HG02610 (cell line): ENCODE results near the gene EPB41L4A.

ENCODE experiments used
- ATAC-seq: cut with Tn5 transposase; IDR thresholded peaks from one replicate; pipeline ENCODE4 v1.9.1; 2021; ENCODE audit warnings: mild to moderate bottlenecking, moderate library complexity; ENCODE audit not compliant: unreplicated experiment

The EPB41L4A gene

DNA sequence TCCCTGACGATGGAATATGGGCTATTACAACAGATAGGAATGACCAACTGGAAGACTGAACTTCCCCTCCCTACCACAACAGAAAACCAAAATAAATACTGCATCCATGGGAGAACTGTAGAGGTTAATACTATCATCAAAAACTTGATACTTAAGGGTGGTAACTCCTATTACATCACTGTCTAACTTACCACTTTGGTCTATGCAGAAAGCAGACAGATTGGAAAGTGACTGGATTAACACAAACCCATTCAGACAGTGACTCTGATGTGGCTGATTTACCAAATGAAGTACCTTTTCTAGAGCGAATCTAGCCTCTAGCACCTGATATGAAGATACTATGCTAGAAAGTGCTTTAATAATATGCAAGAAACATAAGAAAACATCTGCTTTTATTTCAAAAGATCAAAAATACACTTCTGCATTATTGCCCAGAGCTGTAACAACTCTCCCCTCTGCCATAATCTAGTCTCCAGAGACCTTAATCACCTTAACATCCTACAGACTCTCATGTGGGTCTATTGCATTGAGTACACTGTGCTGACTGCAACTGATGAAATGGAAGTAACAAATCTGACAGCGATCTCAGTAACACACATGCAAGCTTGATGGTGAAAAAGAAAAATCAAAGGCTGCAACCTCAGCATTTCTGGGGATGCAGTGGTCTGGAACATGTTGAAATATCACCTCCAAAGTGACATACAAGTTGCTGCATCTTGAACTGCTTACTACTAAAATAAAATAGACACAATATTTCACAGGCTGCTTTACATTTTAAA lies 62.7 kb downstream of the EPB41L4A start:
- no peak for ATAC-seq

DNA sequence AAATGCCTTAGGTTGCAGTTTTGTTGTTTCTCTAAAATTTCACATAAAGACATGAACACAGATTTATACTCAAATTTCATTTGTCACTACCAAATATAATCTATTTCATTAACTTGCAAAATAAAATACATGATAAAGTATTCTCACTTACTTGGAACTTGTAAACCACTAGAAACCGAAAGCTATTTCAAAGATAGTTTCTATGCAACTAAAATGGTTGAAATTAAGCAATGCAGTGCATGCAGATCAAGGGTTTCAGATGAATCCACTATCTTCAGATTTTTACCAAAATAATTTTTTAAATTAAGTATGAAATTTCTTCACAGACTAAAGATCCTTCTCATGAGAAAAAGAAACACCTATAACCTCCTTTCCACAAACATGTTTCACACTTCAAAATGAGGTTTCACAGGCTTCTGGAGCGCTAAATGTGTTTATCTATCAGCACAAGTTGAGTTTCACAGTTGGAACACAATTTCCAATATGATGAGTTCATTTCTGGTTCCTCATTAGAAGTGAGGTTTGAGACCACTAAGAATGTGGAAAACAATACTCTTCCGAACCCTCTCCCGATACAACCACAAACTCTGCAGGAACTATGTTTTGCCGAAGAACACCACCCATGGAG lies 63.9 kb downstream of the EPB41L4A start:
- ATAC-seq, result no peak

DNA sequence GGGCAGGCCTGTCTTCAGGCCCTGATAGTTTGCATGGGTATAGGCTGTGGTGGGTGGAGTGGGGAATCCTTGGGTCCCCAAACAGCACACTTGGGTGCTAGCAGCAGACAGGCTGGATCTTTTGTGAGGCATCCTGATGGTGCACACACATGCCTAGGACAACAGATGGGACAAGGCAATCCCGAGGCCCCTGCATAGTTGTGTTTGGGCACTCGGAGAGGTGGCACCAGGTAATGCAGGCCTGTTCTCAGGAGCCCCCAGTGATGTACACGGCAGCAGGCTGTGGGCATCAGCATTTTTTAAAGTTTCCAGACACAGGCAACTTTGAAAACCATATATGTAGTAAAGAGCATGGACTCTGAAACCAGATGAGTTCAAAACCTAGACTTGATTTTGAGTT lies 65.4 kb downstream of the EPB41L4A start:
- no peak for ATAC-seq

DNA sequence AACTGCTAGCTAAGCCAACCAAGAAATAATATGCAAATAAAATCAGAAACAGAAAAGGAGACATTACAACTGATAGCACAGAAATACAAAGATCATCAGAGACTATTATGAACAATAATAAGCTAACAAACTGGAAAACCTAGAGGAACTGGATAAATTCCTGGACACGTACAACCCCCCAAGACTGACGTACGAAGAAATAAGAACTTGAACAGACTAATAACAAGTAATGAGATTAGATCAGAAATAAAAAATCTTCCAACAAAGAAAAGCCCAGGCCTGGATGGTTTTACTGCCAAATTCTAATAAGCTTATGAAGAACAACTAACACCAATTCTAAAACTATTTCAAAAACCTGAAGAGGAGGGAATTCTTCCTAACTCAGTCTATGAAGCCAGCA lies 67.9 kb downstream of the EPB41L4A start:
- no peak for ATAC-seq

DNA sequence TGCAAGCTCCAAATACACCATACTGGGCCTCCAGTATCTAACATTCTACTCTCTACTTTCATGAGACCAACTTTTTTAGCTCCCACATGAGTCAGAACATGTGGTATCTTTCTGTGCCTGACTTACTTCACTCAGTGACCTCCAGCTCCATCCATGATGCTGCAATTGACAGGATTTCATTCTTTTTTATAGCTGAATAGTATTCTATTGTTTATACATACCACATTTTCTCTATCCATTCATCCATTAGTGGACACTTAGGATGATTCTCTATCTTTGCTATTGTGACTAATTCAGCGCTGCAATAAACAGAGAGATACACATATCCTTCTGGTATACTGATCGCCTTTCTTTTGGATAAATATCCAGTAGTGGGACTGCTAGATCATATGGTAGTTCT lies 68.5 kb downstream of the EPB41L4A start:
- no peak for ATAC-seq

DNA sequence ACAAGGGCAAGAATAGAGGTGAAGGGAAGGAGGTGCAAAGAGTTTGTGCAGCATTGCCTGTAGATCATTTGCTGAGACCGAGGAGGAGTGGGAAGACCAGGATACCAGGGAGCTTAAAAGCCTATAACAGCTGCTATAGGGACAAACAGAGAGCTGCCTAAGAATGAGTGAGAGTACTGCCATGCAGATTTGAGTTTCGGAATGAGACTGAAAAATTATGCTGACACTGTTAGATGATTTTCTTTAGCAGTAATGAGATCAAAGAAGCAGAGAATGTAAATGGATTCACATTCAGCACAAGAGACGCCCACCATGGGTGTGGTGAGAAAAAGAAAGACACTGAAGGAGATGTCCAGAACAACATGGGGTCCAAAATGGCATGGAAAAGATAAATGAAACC lies 69.7 kb downstream of the EPB41L4A start:
- ATAC-seq, result no peak

DNA sequence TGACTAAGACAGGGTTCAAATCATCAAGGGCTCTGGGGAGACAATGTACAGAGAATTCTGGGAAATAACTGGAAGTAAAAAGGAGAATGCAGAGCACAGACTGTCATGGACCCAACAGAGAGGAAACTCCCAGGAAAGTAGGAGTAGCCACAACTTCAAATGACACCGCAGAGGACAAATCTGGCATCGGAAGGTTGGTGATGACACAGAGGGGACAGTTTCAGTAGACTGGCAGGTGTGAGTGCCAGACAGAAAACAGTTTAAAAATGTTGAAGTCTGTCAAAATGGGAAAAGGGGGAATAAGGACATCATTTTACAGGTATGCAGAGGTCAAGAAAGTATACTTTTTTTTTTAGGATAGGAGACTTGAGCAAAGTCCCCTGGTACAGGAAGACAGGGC lies 70.2 kb downstream of the EPB41L4A start:
- no peak for ATAC-seq

DNA sequence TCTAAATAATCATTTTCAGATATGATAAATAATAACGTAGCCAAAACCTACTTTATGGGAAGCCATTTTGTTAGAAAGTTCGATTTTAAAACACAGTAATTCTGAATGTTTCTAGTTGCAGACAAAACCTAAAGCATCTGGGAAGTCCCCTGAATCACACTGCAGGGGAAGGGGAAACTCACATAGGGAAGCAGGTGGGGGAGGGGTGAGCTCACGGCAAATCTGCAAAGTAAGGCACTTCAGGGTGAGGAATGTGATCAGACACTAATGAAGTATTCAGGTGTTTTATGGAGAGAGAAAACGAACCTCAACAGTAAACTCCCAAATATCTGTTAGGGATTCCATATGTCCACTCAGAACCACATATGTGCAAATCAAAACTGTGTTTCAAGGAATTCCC lies 70.7 kb downstream of the EPB41L4A start:
- ATAC-seq, result no peak

DNA sequence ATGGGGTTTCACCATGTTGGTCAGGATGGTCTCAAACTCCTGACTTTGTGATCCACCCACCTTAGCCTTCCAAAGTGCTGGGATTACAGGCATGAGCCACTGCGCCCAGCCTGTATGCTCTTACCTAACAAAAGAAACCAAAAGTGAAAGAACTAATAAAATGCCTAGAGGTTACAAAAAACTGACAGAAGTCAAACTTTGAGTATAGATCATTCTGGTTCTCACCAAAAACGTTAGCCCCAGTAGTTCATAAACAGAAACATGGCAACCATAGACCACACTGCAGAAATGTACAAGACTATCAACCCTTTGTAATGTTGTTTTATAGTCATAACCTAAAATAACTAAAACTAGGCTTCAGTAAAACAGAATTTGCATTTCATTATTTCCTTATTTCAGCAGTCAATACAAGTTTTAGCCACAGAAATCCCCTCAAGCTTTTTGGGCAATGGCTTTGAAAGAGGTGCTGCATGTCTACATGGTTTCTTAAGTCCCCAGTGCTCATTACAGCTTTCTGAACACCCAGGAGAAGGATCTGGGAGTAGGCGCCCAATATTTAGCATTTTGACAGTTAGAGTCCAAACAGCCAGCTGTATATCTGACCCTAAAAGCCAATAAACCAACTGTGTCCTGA lies 72.5 kb downstream of the EPB41L4A start:
- peak; percentile 53 for ATAC-seq

DNA sequence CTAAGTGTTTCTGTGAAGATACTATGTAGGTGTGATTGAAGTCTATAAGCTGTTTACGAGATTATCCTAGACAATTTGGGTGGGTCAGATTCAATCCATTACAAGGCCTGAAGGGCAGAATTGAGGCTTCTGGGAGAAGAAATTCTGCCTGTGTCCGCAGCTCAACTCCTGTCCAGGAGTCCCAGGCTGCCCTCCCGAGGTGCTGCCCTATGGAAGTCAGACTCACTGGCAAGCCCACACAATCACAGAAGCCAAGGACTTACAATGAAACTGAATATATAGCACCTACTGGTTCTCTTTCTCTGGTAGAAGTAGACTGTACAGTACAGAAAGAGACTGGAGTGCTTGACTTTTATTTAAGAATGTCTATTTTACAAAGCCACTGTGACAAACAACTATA lies 74.5 kb downstream of the EPB41L4A start:
- ATAC-seq, result no peak

DNA sequence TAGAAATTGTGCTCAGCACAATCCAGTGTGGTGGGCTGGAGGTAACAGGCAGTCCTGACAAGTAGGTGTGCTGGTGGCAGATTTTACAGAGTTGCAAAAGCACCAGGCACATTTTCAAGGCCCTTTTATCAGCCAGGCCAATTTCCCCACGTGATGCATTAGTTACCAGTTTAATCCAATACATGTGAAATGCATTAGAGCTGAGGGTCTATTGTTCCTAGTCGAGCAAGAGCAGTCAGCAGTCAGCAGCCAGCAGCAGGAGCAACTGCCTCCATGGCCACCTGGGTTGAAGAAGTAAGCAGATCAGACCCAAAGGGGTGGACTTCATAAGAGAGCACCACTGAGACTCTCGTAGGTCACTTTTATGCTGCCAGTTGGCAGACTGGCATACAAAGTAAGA lies 76.7 kb downstream of the EPB41L4A start:
- ATAC-seq, result no peak

DNA sequence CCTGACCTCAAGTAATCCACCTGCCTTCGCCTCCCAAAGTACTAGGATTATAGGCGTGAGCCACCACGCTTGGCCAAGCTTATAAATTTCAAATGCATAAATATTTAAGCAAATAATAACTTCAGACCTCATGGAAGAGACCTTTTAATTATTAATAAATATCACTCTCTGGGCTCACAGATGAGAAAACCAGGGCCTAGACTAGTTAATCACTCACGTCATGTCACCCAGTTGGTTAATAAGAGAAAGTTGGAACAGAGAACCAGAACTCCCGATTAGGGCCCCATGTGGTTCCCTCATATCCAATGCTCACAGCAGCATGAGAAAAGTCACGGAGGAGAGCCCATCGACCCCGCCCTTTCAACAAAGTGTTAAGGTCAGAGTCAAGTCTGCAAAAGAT lies 79.3 kb downstream of the EPB41L4A start:
- no peak for ATAC-seq

DNA sequence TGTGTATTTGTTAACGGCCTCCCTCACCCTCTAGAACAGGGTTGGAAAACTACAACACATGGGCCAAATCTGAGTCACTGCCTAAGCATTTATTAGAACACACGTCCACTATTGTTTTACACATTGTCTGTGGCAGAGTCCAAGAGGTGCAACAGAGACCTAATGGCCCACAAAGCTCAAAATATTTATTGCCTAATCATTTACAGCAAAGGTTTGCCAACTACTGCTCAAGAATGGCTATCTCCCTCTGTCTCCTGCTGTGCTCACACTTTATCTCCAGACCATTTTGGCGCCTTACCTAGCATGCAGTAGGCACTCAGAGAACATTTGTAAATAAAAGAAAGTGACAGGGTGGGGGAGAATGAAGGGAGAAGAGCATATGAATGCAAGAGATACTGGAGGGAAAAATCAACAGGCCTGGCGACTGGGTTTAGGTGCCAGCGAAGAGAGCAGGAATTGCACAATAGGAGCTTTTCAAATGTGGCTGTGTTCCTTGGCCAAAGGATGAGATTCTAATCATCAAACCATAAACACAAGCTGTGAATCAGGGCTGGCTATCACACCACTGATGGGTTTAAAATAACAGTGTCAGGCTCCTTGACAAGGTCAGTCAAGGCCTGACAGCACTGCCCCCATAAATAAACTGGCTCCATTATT lies 80.3 kb downstream of the EPB41L4A start:
- ATAC-seq, result no peak

DNA sequence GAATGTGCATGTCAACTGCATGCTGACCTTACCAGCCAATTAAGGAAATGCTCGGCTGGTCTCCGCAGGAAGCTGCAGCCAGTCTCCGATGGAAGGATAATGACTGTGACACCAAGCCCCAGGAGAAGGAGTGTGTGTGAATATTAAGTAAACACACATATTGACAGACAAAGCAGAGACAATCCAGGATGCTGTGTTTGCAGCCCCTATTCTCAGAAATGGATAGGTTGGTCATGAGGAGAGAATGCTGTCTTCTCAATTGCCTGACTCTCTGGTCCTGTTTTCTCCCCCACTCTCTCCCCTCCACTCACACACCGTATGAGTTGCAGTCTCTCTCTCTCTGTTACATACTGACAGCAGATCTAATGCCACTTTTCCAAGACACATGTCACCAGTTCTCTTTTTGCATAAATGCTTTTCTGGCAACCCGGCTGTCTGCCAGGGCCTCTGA lies 85.7 kb downstream of the EPB41L4A start:
- ATAC-seq, result no peak

DNA sequence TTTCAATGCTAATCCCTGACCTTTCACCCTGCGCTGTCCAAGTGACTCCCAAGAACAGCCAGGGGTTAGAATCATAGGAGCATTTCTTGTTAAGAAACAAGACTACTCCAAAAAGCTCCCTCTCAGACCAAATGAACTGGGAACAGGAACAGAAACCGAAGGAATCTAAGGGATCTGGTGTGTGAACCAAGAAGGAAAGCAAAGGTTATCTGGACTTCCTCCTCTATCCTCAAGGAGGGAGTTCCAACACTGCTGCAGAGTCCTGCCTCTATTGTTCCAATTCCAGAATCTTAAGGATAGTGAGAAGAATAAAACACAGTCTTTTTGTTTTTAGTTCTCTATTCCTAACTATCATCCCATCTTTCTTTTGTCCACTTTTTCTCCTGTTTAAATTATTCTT lies 87.2 kb downstream of the EPB41L4A start:
- no peak for ATAC-seq

DNA sequence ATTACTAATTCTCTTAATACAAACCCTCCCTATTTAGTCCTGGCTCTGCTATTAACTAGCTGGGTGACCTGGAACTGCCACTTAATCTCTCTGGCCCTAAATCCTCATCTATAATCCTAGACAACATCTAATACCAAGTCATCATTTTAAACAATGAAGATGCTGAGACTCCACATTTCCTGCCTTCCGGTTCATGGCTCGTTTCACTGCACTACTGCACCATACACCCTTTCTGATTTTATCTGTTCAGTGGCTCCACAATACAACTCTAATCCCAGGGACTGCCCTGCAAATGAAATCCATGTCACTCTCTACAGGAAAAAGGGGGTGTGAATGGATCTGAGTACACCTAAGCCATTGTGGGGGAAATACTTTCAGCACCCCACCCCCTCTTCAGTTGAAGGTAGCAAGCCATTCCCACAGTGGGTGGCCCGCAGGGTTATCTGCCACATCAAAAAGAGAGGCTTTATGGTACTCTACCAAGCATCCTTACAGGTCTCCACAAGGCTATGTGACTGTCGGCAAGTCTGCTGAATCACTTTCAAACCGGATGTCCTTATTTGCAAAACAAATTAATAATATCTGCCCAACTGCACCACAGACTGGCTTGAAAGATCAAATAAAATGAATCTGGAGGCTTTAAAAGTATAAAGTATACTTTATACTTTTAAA lies 89.5 kb downstream of the EPB41L4A start:
- peak; percentile 97 for ATAC-seq

DNA sequence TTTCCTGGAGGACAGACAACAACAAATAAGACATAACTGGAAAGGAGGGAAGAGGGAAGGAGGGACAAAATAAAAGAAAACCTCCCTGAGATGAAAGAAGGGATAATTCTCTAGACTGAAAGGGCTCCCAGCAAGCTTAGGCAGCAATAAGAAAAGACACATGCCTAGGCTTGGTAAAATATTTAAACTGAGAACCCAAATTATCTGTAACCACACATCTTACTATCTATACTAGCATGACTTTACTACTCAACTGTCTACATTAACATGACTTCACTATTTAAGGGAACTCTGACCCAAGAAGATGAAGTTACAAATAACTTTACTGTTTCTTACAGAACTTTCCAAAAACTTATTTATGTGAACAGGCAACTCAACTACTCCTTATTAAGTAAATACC lies 95.9 kb downstream of the EPB41L4A start:
- ATAC-seq, result no peak

DNA sequence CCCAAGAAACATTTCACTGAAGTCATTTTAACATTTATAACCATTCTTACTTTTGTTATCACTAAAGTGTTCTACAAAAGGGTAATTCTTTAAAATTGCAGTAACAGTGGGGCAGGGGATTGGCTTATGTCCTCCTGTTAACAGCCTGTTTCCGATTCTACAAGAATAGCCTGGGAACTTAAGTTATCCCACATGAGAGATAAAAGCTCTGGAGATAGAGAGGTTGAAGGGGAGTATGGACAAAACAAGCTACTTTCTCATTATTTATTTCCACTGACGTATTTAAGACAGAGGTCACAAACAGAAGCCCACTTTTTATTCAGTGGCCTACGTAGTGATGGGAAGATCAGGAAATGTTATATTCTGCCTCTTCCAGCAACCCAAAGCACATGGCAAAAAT lies 98.7 kb downstream of the EPB41L4A start:
- no peak for ATAC-seq

DNA sequence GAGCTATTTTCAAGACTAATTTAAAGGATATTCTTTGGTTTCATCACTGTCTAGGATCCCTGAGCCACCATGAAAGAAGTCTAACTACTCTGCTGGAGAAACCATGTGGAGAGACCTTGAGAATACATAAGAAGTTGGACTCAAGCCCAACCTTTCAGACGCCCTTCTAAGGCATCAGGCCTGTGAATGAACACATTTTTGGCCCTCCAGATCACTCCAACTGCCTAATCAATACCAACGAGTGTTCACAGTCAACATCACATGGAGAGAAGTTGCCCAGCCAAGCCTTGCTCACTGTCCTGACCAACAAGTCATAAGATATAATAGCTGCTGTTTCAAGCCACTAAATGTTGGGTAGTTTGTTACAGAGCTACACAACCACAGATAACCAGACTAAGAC lies 100.7 kb downstream of the EPB41L4A start:
- no peak for ATAC-seq

DNA sequence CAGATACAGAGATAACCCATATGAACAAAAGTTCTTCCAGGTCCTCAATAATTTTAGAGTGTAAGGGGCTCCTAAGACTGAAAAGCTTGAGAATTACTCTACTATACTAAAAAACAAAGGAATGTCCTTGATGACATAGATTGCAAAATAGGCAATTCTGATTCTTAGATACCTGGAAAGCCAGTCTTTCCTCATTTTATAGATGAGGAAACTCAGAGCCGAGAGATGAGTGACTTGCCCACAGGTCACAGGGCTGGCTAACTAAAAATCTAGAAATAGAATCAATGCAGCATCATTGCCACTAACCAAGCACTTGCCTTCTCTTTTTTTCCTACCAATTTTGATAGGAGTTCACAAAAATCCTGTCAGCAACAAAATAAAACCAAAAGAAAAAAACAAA lies 101.2 kb downstream of the EPB41L4A start:
- ATAC-seq, result no peak

DNA sequence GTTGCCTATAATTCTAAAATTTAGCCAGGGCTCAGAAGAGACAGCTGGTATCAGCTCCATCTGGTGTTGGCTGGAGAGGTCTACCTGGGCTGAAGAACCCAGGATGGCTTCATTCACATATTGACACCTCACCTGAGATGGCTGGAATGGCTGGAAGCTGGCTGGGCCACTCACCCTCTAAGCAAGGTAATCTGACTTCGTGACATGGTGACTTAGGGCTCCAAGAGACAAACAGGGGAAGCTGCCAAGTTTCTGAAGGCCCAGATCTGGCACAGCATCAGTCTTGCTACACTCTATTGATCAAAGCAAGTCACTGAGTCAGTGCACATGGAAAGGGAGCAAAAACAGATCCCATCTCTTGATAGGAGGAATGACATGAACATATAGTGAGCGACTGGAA lies 102.3 kb downstream of the EPB41L4A start:
- no peak for ATAC-seq
